Caki2 (cell line): Measurements from ENCODE around the gene BRAP. TPM values are rescaled to one million over a fixed set of nuclear protein-coding genes. Genes with fewer than 3 reads are reported as not detected.
"Not testable (repeated sequence)": the region's sequence is repeated elsewhere in the genome, so short reads cannot be mapped to it uniquely, and the experiment has no call there.

Source experiments
- DNase-seq: peaks from one replicate; pipeline ENCODE4 v3.0.0-alpha.2; 2015; ENCODE audit warnings: low read depth
- in situ Hi-C: cut with HindIII; loops from 2 replicates; pipeline ENCODE4 v1.10.0; 2016; ENCODE audit warnings: low sequenced_read_pairs, low pct_unique_long_range_greater_than_20kb, mixed read lengths
- total RNA-seq: library from RNA; depleted of rRNA; stranded (reverse); fragments of >200 nt; shearing (Covaris generic); gene quantifications from 2 replicates; pipeline ENCODE4 v1.2.3, GENCODE V29; 2014; ENCODE audit warnings: low replicate concordance; rRNA removed

BRAP gene
- total RNA-seq, 1 experiment from 2014 or later: 7.1 TPM

DNA sequence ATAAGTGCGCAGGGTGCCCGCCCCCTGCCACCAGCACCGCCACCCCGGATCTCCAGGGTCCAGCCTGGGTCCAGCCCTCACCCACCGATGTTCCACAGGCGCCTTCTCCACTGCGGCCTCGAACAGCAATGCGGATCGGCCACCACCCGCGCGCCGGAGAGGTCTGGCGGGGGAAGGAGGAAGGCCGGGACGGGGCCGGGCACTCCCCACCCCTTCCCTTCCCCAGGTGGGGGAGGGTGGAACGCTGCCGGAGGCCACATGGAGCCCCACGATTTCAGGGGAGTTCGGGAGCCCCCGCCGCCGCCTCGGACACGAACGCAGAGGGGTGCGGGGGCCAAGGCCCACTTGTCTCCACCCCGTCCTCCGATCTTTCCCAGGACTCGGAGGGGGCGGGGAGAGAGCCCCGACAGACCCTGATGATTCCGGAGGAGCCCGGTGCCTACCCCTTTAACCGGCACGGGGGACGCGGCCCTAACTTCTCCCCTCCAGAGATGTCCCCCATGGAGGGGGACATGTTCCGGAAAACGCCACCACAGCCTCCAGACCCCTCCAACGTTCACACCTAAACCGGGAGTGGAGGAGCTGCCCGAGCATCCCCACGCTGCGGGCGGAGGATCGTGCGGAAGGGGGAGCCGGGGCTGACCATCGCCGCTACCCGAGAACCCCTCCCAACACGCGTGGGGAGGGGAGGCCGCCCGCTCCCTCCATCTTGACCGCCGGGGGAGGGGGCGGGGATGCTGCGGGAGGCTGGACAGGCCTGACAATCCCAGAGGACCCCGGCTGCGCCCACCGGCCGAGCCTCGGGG lies 87.7 kb downstream of the BRAP start:
- DNase-seq: peak; percentile 38
- in situ Hi-C loops: no loop called here

DNA sequence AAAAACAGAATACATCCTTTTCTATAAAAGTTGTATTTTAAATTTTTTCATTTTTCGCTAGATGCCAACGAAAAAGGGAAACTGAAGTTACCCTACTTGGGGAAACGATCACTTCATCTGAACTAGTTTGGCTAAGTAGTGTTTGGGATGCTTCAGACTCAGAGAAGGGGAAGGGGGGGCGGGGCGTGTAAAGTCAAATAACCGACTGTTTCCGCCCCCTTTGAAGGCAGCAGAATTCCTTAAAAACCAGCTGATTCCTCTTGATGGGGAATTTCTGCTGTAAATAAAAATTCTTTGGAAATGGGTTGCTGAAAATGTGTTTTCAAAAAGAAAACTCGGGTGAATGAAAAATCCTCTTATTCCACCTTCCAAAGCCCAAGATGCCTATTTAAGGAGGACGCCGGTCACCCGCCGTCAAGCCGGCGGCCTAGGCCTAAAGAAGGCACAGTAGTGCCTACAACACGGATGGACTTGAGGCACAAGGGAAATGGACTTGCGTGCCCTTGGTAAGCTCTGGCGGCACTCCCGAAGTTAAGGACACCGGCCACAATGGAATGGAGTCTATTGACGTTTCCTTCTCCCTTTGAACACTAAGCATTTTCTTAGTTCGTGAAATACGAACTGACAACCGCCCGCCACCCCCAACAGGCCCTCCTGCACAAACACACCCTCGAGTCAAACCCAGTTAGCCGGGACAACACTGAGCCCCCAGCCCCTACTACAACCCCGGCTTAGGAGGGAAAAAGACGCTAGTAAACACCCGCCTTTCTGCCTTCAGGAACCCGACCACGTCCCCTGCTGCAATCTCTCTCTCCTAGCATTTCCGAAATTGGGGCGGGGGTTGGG lies 88.5 kb downstream of the BRAP start:
- in situ Hi-C loops: no loop called here
- DNase-seq: peak; percentile 45

DNA sequence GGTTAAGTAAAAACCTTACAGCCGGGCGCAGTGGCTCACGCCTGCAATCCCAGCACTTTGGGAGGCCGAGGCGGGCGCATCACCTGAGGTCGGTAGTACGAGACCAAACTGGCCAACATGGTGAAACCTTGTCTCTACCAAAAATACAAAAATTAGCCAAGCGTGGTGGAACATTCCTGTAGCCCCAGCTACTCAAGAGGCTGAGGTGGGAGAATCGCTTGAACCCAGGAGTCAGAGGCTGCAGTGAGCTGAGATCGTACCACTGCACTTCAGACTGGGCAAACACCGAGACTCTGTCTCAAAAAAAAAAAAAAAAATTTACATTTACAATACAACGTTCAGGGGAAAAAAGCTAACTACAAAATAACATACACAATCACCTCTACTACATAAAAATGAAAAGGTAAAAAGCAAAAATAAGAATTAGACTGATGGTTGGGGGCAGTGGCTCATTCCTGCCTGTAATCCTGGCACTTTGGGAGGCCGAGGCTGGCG lies 90.4 kb downstream of the BRAP start:
- DNase-seq, in situ Hi-C loops: not testable (repeated sequence)

Other genes starting within 250 kb of the BRAP start
- 7.5 and 8.9 TPM in 2 replicates for gene ATXN2, start 86.6 kb downstream of the BRAP start, total RNA-seq
- gene ACAD10, start 97 bp upstream of the BRAP start, total RNA-seq: 9.8 and 14.7 TPM in 2 replicates
- gene ALDH2, start 81.0 kb upstream of the BRAP start, total RNA-seq: 176 and 178 TPM in 2 replicates
- 19.1 and 50.8 TPM in 2 replicates for gene MAPKAPK5, start 156.3 kb upstream of the BRAP start, total RNA-seq